ENCODE data around the gene RNASEH2C.

DNA sequence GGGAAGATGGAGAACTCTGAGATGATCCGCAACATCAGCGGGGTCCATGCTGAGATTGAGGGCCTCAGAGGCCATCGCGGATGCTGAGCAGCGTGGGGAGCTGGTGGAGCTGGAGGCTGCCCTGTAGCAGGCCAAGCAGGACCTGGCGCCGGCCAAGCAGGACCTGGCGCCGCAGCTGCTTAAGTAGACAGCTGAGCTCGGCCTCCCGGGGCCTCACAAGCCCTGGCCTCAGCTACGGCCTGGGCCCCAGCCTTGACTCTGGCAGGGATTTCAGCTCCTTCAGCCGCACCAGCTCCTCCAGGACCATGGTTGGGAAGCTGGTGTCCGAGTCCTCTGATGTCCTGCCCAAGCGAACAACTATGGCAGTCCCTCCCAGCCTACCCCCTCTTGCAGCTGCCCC lies 7.3 kb upstream of the RNASEH2C start:
- TF ChIP-seq, protein P1, sequence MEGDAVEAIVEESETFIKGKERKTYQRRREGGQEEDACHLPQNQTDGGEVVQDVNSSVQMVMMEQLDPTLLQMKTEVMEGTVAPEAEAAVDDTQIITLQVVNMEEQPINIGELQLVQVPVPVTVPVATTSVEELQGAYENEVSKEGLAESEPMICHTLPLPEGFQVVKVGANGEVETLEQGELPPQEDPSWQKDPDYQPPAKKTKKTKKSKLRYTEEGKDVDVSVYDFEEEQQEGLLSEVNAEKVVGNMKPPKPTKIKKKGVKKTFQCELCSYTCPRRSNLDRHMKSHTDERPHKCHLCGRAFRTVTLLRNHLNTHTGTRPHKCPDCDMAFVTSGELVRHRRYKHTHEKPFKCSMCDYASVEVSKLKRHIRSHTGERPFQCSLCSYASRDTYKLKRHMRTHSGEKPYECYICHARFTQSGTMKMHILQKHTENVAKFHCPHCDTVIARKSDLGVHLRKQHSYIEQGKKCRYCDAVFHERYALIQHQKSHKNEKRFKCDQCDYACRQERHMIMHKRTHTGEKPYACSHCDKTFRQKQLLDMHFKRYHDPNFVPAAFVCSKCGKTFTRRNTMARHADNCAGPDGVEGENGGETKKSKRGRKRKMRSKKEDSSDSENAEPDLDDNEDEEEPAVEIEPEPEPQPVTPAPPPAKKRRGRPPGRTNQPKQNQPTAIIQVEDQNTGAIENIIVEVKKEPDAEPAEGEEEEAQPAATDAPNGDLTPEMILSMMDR (conservative IDR thresholded peaks at IDR 0.05 in 1 of 2, IDR thresholded peaks at IDR 0.05 in 1 of 2; ENCODE audit: extremely low read depth in 1 of 2, insufficient read depth in 1 of 2, low read depth in 1 of 2, low read length in 2 of 2) = no peak
- no peak for TF ChIP-seq EZH2 (IDR thresholded peaks at IDR 0.05; ENCODE audit: borderline replicate concordance, low read length)
